ENCODE measurements around the gene BRK1.
"Not testable (repeated sequence)": the region's sequence is repeated elsewhere in the genome, so short reads cannot be mapped to it uniquely, and the experiment has no call there.

The BRK1 gene

DNA sequence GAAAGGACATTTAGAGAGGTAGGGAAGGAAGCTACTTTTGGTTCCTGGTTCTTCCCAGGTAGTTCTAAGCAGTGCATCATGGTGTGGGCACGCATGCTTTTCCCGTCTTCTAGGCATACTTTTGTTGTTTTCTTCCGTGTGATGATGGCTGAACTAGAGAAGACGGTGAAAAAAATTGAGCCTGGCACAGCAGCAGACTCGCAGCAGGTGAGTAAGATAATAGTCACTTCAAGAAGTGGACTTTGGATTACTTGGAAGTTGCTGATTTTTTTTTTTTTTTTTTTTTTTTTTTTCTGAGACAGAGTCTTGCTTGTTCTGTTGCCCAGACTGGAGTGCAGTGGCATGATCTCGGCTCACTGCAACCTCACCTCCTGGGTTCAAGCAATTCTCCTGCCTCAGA, 25.3 kb upstream of the BRK1 start:
- Histone ChIP-seq H3K27me3 (replicated peaks; ENCODE audit: control insufficient read depth, insufficient read depth, low read length) (no peaks in the 10 kb centered on the region), H3K36me3 (ENCODE audit: control insufficient read depth, insufficient read depth, low read length) (peaks cover 6% of the 10 kb centered on the region), H3K4me3 (replicated peaks; ENCODE audit: low read depth, low read length) (no peak overlapping the region)
- no peak for DNase-seq (ENCODE audit: extremely low read depth, insufficient read length)
- TF ChIP-seq, protein P1, sequence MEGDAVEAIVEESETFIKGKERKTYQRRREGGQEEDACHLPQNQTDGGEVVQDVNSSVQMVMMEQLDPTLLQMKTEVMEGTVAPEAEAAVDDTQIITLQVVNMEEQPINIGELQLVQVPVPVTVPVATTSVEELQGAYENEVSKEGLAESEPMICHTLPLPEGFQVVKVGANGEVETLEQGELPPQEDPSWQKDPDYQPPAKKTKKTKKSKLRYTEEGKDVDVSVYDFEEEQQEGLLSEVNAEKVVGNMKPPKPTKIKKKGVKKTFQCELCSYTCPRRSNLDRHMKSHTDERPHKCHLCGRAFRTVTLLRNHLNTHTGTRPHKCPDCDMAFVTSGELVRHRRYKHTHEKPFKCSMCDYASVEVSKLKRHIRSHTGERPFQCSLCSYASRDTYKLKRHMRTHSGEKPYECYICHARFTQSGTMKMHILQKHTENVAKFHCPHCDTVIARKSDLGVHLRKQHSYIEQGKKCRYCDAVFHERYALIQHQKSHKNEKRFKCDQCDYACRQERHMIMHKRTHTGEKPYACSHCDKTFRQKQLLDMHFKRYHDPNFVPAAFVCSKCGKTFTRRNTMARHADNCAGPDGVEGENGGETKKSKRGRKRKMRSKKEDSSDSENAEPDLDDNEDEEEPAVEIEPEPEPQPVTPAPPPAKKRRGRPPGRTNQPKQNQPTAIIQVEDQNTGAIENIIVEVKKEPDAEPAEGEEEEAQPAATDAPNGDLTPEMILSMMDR (IDR thresholded peaks at IDR 0.05; ENCODE audit: insufficient read depth, low read length, poor library complexity, severe bottlenecking): no peak

DNA sequence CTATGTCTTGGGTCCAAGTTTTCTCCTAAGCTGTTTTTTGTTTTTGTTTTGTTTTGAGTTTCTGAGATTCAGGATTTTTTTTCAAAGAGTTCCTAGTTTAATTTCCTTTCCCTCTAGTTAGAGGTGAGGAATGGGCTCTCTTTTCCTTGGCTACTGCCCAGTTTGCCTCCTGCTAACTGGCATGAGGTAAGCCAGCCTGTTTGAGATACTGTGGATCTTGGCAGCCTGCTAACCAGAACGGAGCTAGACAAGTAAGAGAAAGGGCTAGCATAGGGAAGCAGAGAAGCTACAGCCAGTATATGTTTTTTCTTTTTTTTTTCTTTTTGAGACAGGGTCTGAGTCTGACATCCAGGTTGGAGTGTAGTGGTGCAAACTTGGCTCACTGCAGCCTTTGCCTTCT, 24.7 kb upstream of the BRK1 start:
- DNase-seq (ENCODE audit: extremely low read depth, insufficient read length); H3K4me3 ChIP-seq (replicated peaks; ENCODE audit: low read depth, low read length); H3K27me3 ChIP-seq (replicated peaks; ENCODE audit: control insufficient read depth, insufficient read depth, low read length); H3K36me3 ChIP-seq (ENCODE audit: control insufficient read depth, insufficient read depth, low read length): not testable (repeated sequence)

DNA sequence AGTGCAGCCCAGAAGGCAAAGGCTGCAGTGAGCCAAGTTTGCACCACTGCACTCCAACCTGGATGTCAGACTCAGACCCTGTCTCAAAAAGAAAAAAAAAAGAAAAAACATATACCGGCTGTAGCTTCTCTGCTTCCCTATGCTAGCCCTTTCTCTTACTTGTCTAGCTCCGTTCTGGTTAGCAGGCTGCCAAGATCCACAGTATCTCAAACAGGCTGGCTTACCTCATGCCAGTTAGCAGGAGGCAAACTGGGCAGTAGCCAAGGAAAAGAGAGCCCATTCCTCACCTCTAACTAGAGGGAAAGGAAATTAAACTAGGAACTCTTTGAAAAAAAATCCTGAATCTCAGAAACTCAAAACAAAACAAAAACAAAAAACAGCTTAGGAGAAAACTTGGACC, 24.1 kb upstream of the BRK1 start:
- H3K36me3 ChIP-seq (ENCODE audit: control insufficient read depth, insufficient read depth, low read length); DNase-seq (ENCODE audit: extremely low read depth, insufficient read length); H3K27me3 ChIP-seq (replicated peaks; ENCODE audit: control insufficient read depth, insufficient read depth, low read length); H3K4me3 ChIP-seq (replicated peaks; ENCODE audit: low read depth, low read length): not testable (repeated sequence)

DNA sequence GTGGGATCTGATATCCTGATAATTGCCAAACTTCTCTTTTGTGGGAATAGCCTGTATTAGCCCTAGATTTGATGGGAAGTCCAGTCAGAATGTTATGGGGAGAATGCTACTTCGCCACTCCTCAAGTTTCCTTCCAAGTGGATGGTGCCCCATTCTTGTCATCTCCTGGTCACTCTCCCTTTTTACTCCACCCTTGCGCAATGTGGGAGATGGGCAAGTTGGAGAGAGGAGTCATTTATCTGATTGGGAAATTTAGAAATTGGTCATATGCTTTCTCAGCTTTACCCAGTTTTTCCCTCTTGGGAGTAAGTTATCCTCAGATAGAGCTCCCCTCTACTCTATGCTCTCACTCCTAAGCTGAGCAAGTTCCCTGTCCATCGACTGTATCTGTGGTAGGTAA, 21.8 kb upstream of the BRK1 start:
- TF ChIP-seq, protein P1 (IDR thresholded peaks at IDR 0.05; ENCODE audit: insufficient read depth, low read length, poor library complexity, severe bottlenecking): no peak
- Histone ChIP-seq H3K27me3 (replicated peaks; ENCODE audit: control insufficient read depth, insufficient read depth, low read length) (no peaks in the 10 kb centered on the region), H3K36me3 (ENCODE audit: control insufficient read depth, insufficient read depth, low read length) (peaks cover 4% of the 10 kb centered on the region), H3K4me3 (replicated peaks; ENCODE audit: low read depth, low read length) (no peak overlapping the region)
- DNase-seq (ENCODE audit: extremely low read depth, insufficient read length): no peak

DNA sequence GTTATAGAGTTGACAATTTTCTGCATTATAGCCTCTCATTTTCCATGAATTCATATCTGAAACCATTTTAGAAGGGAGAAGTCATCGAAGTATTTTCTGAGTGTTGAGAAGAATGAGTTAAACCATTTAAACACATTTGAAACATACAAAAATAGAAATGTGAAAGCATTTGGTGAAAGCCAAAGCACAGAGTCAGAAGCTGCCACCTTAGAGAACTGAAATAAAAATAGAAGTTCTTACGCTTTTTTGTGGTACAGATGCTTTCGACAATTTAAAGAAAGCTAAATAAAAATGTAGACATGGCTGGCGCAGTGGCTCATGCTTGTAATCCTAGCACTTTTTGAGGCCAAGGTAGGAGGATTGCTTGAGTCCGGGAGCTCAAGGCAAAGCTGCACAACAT, 16.4 kb upstream of the BRK1 start:
- no peak for DNase-seq (ENCODE audit: extremely low read depth, insufficient read length)
- Histone ChIP-seq H3K36me3 (ENCODE audit: control insufficient read depth, insufficient read depth, low read length) (peaks cover 4% of the 10 kb centered on the region), H3K4me3 (replicated peaks; ENCODE audit: low read depth, low read length) (no peak overlapping the region), H3K27me3 (replicated peaks; ENCODE audit: control insufficient read depth, insufficient read depth, low read length) (no peaks in the 10 kb centered on the region)
- TF ChIP-seq, protein P1 (IDR thresholded peaks at IDR 0.05; ENCODE audit: insufficient read depth, low read length, poor library complexity, severe bottlenecking): no peak

DNA sequence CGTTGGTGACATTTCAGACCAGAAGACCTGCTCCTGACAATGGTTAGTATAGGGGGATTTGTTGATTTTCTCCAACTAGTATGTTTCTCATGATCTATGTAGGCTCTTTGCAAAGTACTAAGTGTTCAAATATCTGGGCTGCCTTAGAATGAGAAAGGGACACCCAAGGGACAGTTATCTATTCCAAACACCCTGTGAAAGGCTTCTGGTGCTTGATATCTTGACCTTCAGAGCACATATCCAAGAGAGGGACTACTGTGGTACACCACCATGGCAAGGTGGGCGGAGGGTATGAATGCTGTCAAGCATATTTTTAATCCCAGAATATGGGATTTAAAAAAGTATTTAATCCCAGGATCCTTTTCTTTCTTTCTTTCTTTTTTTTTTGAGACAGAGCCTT, 8.6 kb upstream of the BRK1 start:
- DNase-seq (ENCODE audit: extremely low read depth, insufficient read length): no peak
- no peaks in the 10 kb centered on the region; the same call in 1 of the 2 replicates for H3K36me3 ChIP-seq (ENCODE audit: control insufficient read depth, insufficient read depth, low read length)
- H3K27me3 ChIP-seq (replicated peaks; ENCODE audit: control insufficient read depth, insufficient read depth, low read length): no peaks in the 10 kb centered on the region
- H3K4me3 ChIP-seq (replicated peaks; ENCODE audit: low read depth, low read length): no peak overlapping the region
- TF ChIP-seq, protein P1 (IDR thresholded peaks at IDR 0.05; ENCODE audit: insufficient read depth, low read length, poor library complexity, severe bottlenecking): no peak

DNA sequence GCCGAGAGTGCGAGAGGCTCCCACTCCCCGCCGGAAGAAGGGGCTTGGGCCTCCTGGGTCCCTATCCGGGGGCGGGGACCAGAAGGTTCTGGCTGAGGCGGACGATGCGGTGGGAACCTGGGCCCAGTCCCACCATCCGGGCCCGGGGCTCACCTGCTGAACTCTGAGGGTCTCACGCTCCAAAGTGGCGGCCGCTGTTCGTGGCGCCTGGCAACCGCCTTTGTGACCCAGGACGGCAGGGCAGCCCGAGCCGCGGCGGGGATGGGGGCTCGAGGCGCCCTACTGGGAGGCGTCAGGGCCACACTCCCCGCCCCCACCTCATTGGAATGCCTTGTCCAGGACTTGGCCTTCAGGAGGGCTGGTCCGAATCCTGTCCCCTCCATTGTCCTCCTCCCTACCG, 7.4 kb upstream of the BRK1 start, which contains the start of gene FANCD2OS:
Gene FANCD2OS (minus strand): TSS at position 165 of the 400 bp plus-strand sequence. CDS start 3,481 bp downstream, outside the sequence.
- no peak within 1 kb of the TSS for H3K4me3 ChIP-seq (replicated peaks; ENCODE audit: low read depth, low read length)
- no peak for DNase-seq (ENCODE audit: extremely low read depth, insufficient read length)
- TF ChIP-seq, protein P1 (IDR thresholded peaks at IDR 0.05; ENCODE audit: insufficient read depth, low read length, poor library complexity, severe bottlenecking): no peak
- H3K27me3 ChIP-seq (replicated peaks; ENCODE audit: control insufficient read depth, insufficient read depth, low read length): no peaks in the 10 kb centered on the region
- no peaks in the 10 kb centered on the region; the same call in 1 of the 2 replicates for H3K36me3 ChIP-seq (ENCODE audit: control insufficient read depth, insufficient read depth, low read length)
